Measurements from ENCODE around the gene SLC25A39. TPM values are rescaled to one million over a fixed set of nuclear protein-coding genes. Genes with fewer than 3 reads are reported as not detected.
A peak's percentile ranks its signal among the peaks of the same experiment; 100 is the strongest.

The SLC25A39 gene
- total RNA-seq, 1 donor from 2014 or later = 104 TPM

- peak overlapping the region; percentile 86 for H3K4me3 Mint-ChIP-seq (ENCODE audit: unreplicated experiment)
- peak; percentile 91 for DNase-seq
- no peak for TF ChIP-seq CTCF (IDR thresholded peaks at IDR 0.05; ENCODE audit: partially characterized antibody, unreplicated experiment)
- peaks cover 11% of the 10 kb centered on the region for H3K9me3 Mint-ChIP-seq (ENCODE audit: unreplicated experiment)
- H3K27me3 Mint-ChIP-seq (ENCODE audit: unreplicated experiment) = peaks cover 14% of the 10 kb centered on the region
- H3K4me1 Mint-ChIP-seq (ENCODE audit: low read depth, unreplicated experiment) = peaks cover 28% of the 10 kb centered on the region
- no peaks in the 10 kb centered on the region for H3K36me3 Mint-ChIP-seq (ENCODE audit: unreplicated experiment)
- peak overlapping the region; percentile 80 for H3K27ac Mint-ChIP-seq (ENCODE audit: unreplicated experiment)
Observed at GRCh38 chr17:44307387-44308186, 17.0 kb downstream of the SLC25A39 start.

GRCh38 chr17:44304651-44305050, 20.0 kb downstream of the SLC25A39 start:
- Mint-ChIP-seq H3K36me3 (ENCODE audit: unreplicated experiment) (no peaks in the 10 kb centered on the region), H3K4me1 (ENCODE audit: low read depth, unreplicated experiment) (peaks cover 7% of the 10 kb centered on the region), H3K4me3 (ENCODE audit: unreplicated experiment) (no peak overlapping the region), H3K27me3 (ENCODE audit: unreplicated experiment) (peaks cover 5% of the 10 kb centered on the region), H3K9me3 (ENCODE audit: unreplicated experiment) (peaks cover 7% of the 10 kb centered on the region), H3K27ac (ENCODE audit: unreplicated experiment) (no peak overlapping the region)
- no peak for DNase-seq
- no peak for TF ChIP-seq CTCF (IDR thresholded peaks at IDR 0.05; ENCODE audit: partially characterized antibody, unreplicated experiment)

- Mint-ChIP-seq H3K27me3 (ENCODE audit: unreplicated experiment) (peaks cover 4% of the 10 kb centered on the region), H3K4me3 (ENCODE audit: unreplicated experiment) (no peak overlapping the region), H3K36me3 (ENCODE audit: unreplicated experiment) (peaks cover 4% of the 10 kb centered on the region), H3K27ac (ENCODE audit: unreplicated experiment) (no peak overlapping the region), H3K9me3 (ENCODE audit: unreplicated experiment) (no peaks in the 10 kb centered on the region), H3K4me1 (ENCODE audit: low read depth, unreplicated experiment) (no peaks in the 10 kb centered on the region)
- TF ChIP-seq CTCF (IDR thresholded peaks at IDR 0.05; ENCODE audit: partially characterized antibody, unreplicated experiment) = no peak
- DNase-seq = no peak
Observed at GRCh38 chr17:44297975-44298374, 26.6 kb downstream of the SLC25A39 start.

GRCh38 chr17:44293509-44294226, 31.0 kb downstream of the SLC25A39 start:
- no peaks in the 10 kb centered on the region for H3K9me3 Mint-ChIP-seq (ENCODE audit: unreplicated experiment)
- no peak for DNase-seq
- H3K4me3 Mint-ChIP-seq (ENCODE audit: unreplicated experiment) = no peak overlapping the region
- peaks cover 4% of the 10 kb centered on the region for H3K36me3 Mint-ChIP-seq (ENCODE audit: unreplicated experiment)
- H3K27me3 Mint-ChIP-seq (ENCODE audit: unreplicated experiment) = peaks cover 6% of the 10 kb centered on the region
- no peak overlapping the region for H3K27ac Mint-ChIP-seq (ENCODE audit: unreplicated experiment)
- TF ChIP-seq CTCF (IDR thresholded peaks at IDR 0.05; ENCODE audit: partially characterized antibody, unreplicated experiment) = no peak
- H3K4me1 Mint-ChIP-seq (ENCODE audit: low read depth, unreplicated experiment) = no peaks in the 10 kb centered on the region

GRCh38 chr17:44287651-44288050, 37.0 kb downstream of the SLC25A39 start:
- Mint-ChIP-seq H3K36me3 (ENCODE audit: unreplicated experiment) (no peaks in the 10 kb centered on the region), H3K4me1 (ENCODE audit: low read depth, unreplicated experiment) (no peaks in the 10 kb centered on the region), H3K27me3 (ENCODE audit: unreplicated experiment) (peaks cover 9% of the 10 kb centered on the region), H3K27ac (ENCODE audit: unreplicated experiment) (no peak overlapping the region), H3K9me3 (ENCODE audit: unreplicated experiment) (peaks cover 4% of the 10 kb centered on the region), H3K4me3 (ENCODE audit: unreplicated experiment) (no peak overlapping the region)
- DNase-seq = no peak
- TF ChIP-seq CTCF (IDR thresholded peaks at IDR 0.05; ENCODE audit: partially characterized antibody, unreplicated experiment) = no peak

All from glutamatergic neuron (in vitro differentiated cells).